CD4-positive, alpha-beta T cell (primary cell): ENCODE results near the gene LCE6A. TPM values are rescaled to one million over a fixed set of nuclear protein-coding genes. Genes with fewer than 3 reads are reported as not detected.

ENCODE experiments used
- ATAC-seq: fragments of 200-7000 bp; cut with Tn5 transposase; one replicate; pipeline ENCODE4 v1.10.0; 2022; ENCODE audit warnings: mild to moderate bottlenecking; ENCODE audit not compliant: poor library complexity
- CTCF ChIA-PET: fragments of 350-600 bp; sonication (Branson Sonifier 250); formaldehyde crosslinking; loops from one replicate; lab custom pipeline; 2021; ENCODE audit warnings: antibody characterized with exemption, inconsistent platforms; lab: Charles Lee
- POLR2A ChIA-PET: fragments of 350-600 bp; sonication (Branson Sonifier 250); formaldehyde crosslinking; loops from one replicate; lab custom pipeline; 2021; ENCODE audit warnings: antibody characterized with exemption, inconsistent platforms; lab: Charles Lee
- DNase-seq, 14 experiments: peaks; one replicate each; pipeline ENCODE4 v3.0.0-alpha.2; 2013 to 2020; ENCODE audit warnings: mixed read lengths in 2 of 14
- H3K27ac ChIP-seq, 2 donors: one replicate each; pipeline versions ENCODE4 v1.5.1 to v1.7.0; 2013; ENCODE audit warnings: low read length in 2 of 2, low read depth in 1 of 2, mild to moderate bottlenecking in 1 of 2
- H3K27me3 ChIP-seq, 2 experiments: 1 replicate in 1 of 2; 2 replicates in 1 of 2; pipeline versions ENCODE4 v1.6.1 to v1.7.0; 2013; ENCODE audit warnings: low read length in 2 of 2, control low read depth in 1 of 2, mild to moderate bottlenecking in 1 of 2, moderate library complexity in 1 of 2; ENCODE audit not compliant: insufficient read depth in 2 of 2, control insufficient read depth in 1 of 2
- H3K36me3 ChIP-seq: one replicate; pipeline ENCODE4 v1.6.1; 2013; ENCODE audit warnings: low read length, control low read depth; ENCODE audit not compliant: insufficient read depth
- H3K4me1 ChIP-seq: one replicate; pipeline ENCODE4 v1.6.1; 2013; ENCODE audit warnings: low read length, control low read depth; ENCODE audit not compliant: insufficient read depth
- H3K4me3 ChIP-seq: one replicate; pipeline ENCODE4 v1.5.1; 2013; ENCODE audit warnings: mild to moderate bottlenecking, low read length, moderate library complexity
- H3K9me3 ChIP-seq, 2 experiments: 1 replicate in 1 of 2; 2 replicates in 1 of 2; pipeline versions ENCODE4 v1.6.1 to v1.7.0; 2013; ENCODE audit warnings: low read length in 2 of 2, mild to moderate bottlenecking in 2 of 2, control low read depth in 1 of 2, moderate library complexity in 1 of 2; ENCODE audit not compliant: control insufficient read depth in 1 of 2, insufficient read depth in 1 of 2
- H3K27ac Mint-ChIP-seq: one replicate; pipeline ENCODE4 v1.8.0; 2020; ENCODE audit warnings: mixed read lengths
- H3K27me3 Mint-ChIP-seq: one replicate; pipeline ENCODE4 v1.8.0; 2021; ENCODE audit warnings: mixed read lengths
- H3K36me3 Mint-ChIP-seq: one replicate; pipeline ENCODE4 v1.8.0; 2021; ENCODE audit warnings: low read depth, mixed read lengths
- H3K4me1 Mint-ChIP-seq: one replicate; pipeline ENCODE4 v1.8.0; 2021; ENCODE audit warnings: low read depth, mixed read lengths
- H3K4me3 Mint-ChIP-seq: one replicate; pipeline ENCODE4 v1.8.0; 2020; ENCODE audit warnings: mild to moderate bottlenecking, mixed read lengths
- H3K9me3 Mint-ChIP-seq: one replicate; pipeline ENCODE4 v1.8.0; 2020; ENCODE audit warnings: mixed read lengths
- CTCF ChIP-seq: fragments of 200-600 bp; IDR thresholded peaks from one replicate; pipeline ENCODE4 v1.8.0; 2022; ENCODE audit warnings: antibody characterized with exemption, mild to moderate bottlenecking
- intact Hi-C, 2 experiments: fragments of 100-400 bp; cut with DNase I in 1 of 2; cut with micrococcal nuclease in 1 of 2; formaldehyde crosslinking; loops; one replicate each; pipeline versions ENCODE4 v1.15.1 to v1.9.0; 2023 to 2025; cut with DNase I, micrococcal nuclease
- polyA plus RNA-seq, 2 donors: library from polyadenylated mRNA; unstranded; fragments of 120-200 nt; gene quantifications; one replicate each; pipeline ENCODE4 v1.2.1, GENCODE V29; 2013
- total RNA-seq, 174 experiments: library from RNA in 2 of 174; stranded (reverse) in 2 of 174; gene quantifications; one replicate each; pipeline ENCODE4 v1.2.3 and lab custom pipeline; 2021 to 2026

Gene LCE6A
- total RNA-seq (not detected), total RNA-seq (lab: John Stamatoyannopoulos, UW) (0 reads per million in 172 experiments)
- not detected for polyA plus RNA-seq (2013, experiment 1 of 2)
- polyA plus RNA-seq (2013, experiment 2 of 2) = not detected

- CTCF ChIA-PET = no interaction called here
Measured at GRCh38 chr1:152842556-152842955, at the start of gene LCE6A. Gene LCE6A (plus strand): TSS chr1:152842856. CDS start chr1:152843521, 665 bp downstream.

GRCh38 chr1:152795686-152796085, 47.0 kb upstream of the LCE6A start:
- no peak overlapping the region for H3K27ac Mint-ChIP-seq
- H3K36me3 ChIP-seq = no peaks in the 10 kb centered on the region
- H3K4me1 ChIP-seq = no peaks in the 10 kb centered on the region
- no peak for TF ChIP-seq CTCF
- H3K4me3 ChIP-seq = no peak overlapping the region
- no peaks in the 10 kb centered on the region for H3K4me1 Mint-ChIP-seq
- ChIA-PET CTCF (no interaction called here), POLR2A (no interaction called here)
- peaks cover 0 to 4% of the 10 kb centered on the region in 2 experiments for H3K27me3 ChIP-seq
- no peaks in the 10 kb centered on the region for H3K9me3 Mint-ChIP-seq
- DNase-seq = no peak
- H3K27ac ChIP-seq = no peak overlapping the region
- H3K9me3 ChIP-seq = no peaks in the 10 kb centered on the region
- H3K4me3 Mint-ChIP-seq = no peak overlapping the region
- no peaks in the 10 kb centered on the region for H3K36me3 Mint-ChIP-seq
- ATAC-seq = no peak
- intact Hi-C loops = no loop called here
- peaks cover 34% of the 10 kb centered on the region for H3K27me3 Mint-ChIP-seq

More at GRCh38 chr1:152842556-152842955, at the start of gene LCE6A:
- Mint-ChIP-seq H3K9me3 (no peaks in the 10 kb centered on the region), H3K4me1 (no peaks in the 10 kb centered on the region), H3K36me3 (no peaks in the 10 kb centered on the region), H3K4me3 (no peak within 1 kb of the TSS), H3K27ac (no peak within 1 kb of the TSS), H3K27me3 (peaks cover 25% of the 10 kb centered on the region)
- POLR2A ChIA-PET = no interaction called here
- no peak for TF ChIP-seq CTCF
- H3K9me3 ChIP-seq = no peaks in the 10 kb centered on the region
- no peaks in the 10 kb centered on the region for H3K36me3 ChIP-seq
- DNase-seq (no peak), ATAC-seq (no peak)
- H3K4me3 ChIP-seq = no peak within 1 kb of the TSS
- H3K27ac ChIP-seq = no peak within 1 kb of the TSS
- peaks cover 0 to 10% of the 10 kb centered on the region in 2 experiments for H3K27me3 ChIP-seq
- intact Hi-C loops = no loop called here
- H3K4me1 ChIP-seq = no peaks in the 10 kb centered on the region

GRCh38 chr1:152796421-152796820, 46.2 kb upstream of the LCE6A start, which contains the start of gene LCE1D:
Gene LCE1D (plus strand): TSS chr1:152796721. CDS start chr1:152797795, 1,074 bp downstream.
- H3K27ac ChIP-seq = no peak within 1 kb of the TSS
- TF ChIP-seq CTCF = no peak
- H3K27ac Mint-ChIP-seq = no peak within 1 kb of the TSS
- no peak within 1 kb of the TSS for H3K4me3 ChIP-seq
- CTCF ChIA-PET = no interaction called here
- intact Hi-C loops = no loop called here
- H3K4me1 ChIP-seq = no peaks in the 10 kb centered on the region
- ATAC-seq (no peak), DNase-seq (no peak)
- no peaks in the 10 kb centered on the region for H3K9me3 ChIP-seq
- no peaks in the 10 kb centered on the region for H3K36me3 Mint-ChIP-seq
- H3K9me3 Mint-ChIP-seq = no peaks in the 10 kb centered on the region
- H3K4me3 Mint-ChIP-seq = no peak within 1 kb of the TSS
- POLR2A ChIA-PET = no interaction called here
- H3K27me3 Mint-ChIP-seq = peaks cover 42% of the 10 kb centered on the region
- peaks cover 0 to 4% of the 10 kb centered on the region in 2 experiments for H3K27me3 ChIP-seq
- no peaks in the 10 kb centered on the region for H3K36me3 ChIP-seq
- H3K4me1 Mint-ChIP-seq = no peaks in the 10 kb centered on the region
